ENCODE data around the gene TMEM97. TPM values are rescaled to one million over a fixed set of nuclear protein-coding genes. Genes with fewer than 3 reads are reported as not detected.
"Not testable (repeated sequence)": the region's sequence is repeated elsewhere in the genome, so short reads cannot be mapped to it uniquely, and the experiment has no call there.

The TMEM97 gene
- total RNA-seq, 1 donor from 2014 or later: 2.5 TPM

- TF ChIP-seq POLR2AphosphoS5 (IDR thresholded peaks at IDR 0.05; ENCODE audit: insufficient read depth in 1 of 2, low read depth in 1 of 2) (no peak), CTCF (IDR thresholded peaks at IDR 0.05) (no peak), POLR2A (IDR thresholded peaks at IDR 0.05) (no peak)
- H3K27ac ChIP-seq: no peak overlapping the region
- H3K36me3 ChIP-seq: no peaks in the 10 kb centered on the region
- intact Hi-C loops (cut with DNase I): no loop called here
- H3K27me3 ChIP-seq: no peaks in the 10 kb centered on the region
- H3K4me3 ChIP-seq: no peak overlapping the region
- no peak for DNase-seq (ENCODE audit: extremely low spot score in 2 of 2)
- H3K4me1 ChIP-seq: no peaks in the 10 kb centered on the region
- no peaks in the 10 kb centered on the region for H3K9me3 ChIP-seq
Measured at GRCh38 chr17:28285965-28286364, 33.0 kb upstream of the TMEM97 start.

- Histone ChIP-seq H3K4me1 (no peaks in the 10 kb centered on the region), H3K4me3 (no peak overlapping the region), H3K9me3 (no peaks in the 10 kb centered on the region), H3K36me3 (no peaks in the 10 kb centered on the region), H3K27ac (no peak overlapping the region), H3K27me3 (no peaks in the 10 kb centered on the region)
- intact Hi-C loops (cut with DNase I): no loop called here
- no peak for DNase-seq (ENCODE audit: extremely low spot score in 2 of 2)
- TF ChIP-seq CTCF (IDR thresholded peaks at IDR 0.05): no peak
- no peak for TF ChIP-seq POLR2A (IDR thresholded peaks at IDR 0.05)
- TF ChIP-seq POLR2AphosphoS5 (IDR thresholded peaks at IDR 0.05; ENCODE audit: insufficient read depth in 1 of 2, low read depth in 1 of 2): no peak
Measured at GRCh38 chr17:28290703-28291102, 28.3 kb upstream of the TMEM97 start.

GRCh38 chr17:28291780-28292330, 27.1 kb upstream of the TMEM97 start:
- intact Hi-C loops (cut with DNase I): no loop called here
- DNase-seq (ENCODE audit: extremely low spot score in 2 of 2): no peak
- Histone ChIP-seq H3K9me3 (no peaks in the 10 kb centered on the region), H3K36me3 (no peaks in the 10 kb centered on the region), H3K4me3 (no peak overlapping the region), H3K27ac (no peak overlapping the region), H3K27me3 (no peaks in the 10 kb centered on the region), H3K4me1 (no peaks in the 10 kb centered on the region)
- TF ChIP-seq CTCF (IDR thresholded peaks at IDR 0.05) (no peak), POLR2A (IDR thresholded peaks at IDR 0.05) (no peak), POLR2AphosphoS5 (IDR thresholded peaks at IDR 0.05; ENCODE audit: insufficient read depth in 1 of 2, low read depth in 1 of 2) (no peak)

GRCh38 chr17:28292878-28293277, 26.1 kb upstream of the TMEM97 start:
- DNase-seq (ENCODE audit: extremely low spot score in 2 of 2); H3K4me3 ChIP-seq; H3K27me3 ChIP-seq; H3K4me1 ChIP-seq; H3K36me3 ChIP-seq; H3K9me3 ChIP-seq; H3K27ac ChIP-seq; intact Hi-C loops (cut with DNase I): not testable (repeated sequence)

- intact Hi-C loops (cut with DNase I): no loop called here
- TF ChIP-seq POLR2A (IDR thresholded peaks at IDR 0.05) (no peak), POLR2AphosphoS5 (IDR thresholded peaks at IDR 0.05; ENCODE audit: insufficient read depth in 1 of 2, low read depth in 1 of 2) (no peak), CTCF (IDR thresholded peaks at IDR 0.05) (no peak)
- H3K4me3 ChIP-seq: no peak overlapping the region
- H3K9me3 ChIP-seq: no peaks in the 10 kb centered on the region
- no peaks in the 10 kb centered on the region for H3K36me3 ChIP-seq
- no peak for DNase-seq (ENCODE audit: extremely low spot score in 2 of 2)
- H3K4me1 ChIP-seq: no peaks in the 10 kb centered on the region
- H3K27me3 ChIP-seq: no peaks in the 10 kb centered on the region
- no peak overlapping the region for H3K27ac ChIP-seq
Measured at GRCh38 chr17:28293994-28294393, 25.0 kb upstream of the TMEM97 start.
